ENCODE results near the gene SGCD.

Gene SGCD

DNA sequence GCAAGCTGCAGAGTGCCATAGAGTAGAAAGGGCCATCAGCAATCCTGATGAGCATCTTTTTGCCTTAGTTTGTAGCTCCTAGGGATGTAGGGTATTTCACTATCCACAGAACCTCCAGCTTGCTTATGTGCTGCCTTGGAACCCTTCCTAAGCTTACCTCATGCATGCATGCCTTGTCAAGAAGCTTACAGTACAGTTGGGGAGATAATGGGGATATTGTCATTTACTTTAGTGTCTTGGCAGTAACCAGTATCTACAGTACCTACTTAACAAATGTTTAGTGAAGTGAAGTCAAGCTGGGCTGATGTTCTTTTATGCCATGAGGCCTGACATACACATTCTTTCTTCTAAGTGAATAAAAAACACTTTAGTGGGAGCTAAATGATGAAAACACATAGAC, 358.5 kb downstream of the SGCD start:
- Histone ChIP-seq H3K4me3 (ENCODE audit: low read depth, low read length) (no peak overlapping the region), H3K4me1 (ENCODE audit: control insufficient read depth, insufficient read depth, low read length) (no peaks in the 10 kb centered on the region), H3K9me3 (ENCODE audit: control insufficient read depth, insufficient read depth, low read depth, low read length) (no peaks in the 10 kb centered on the region), H3K27ac (ENCODE audit: extremely low read depth, low read depth, low read length) (no peak overlapping the region), H3K36me3 (ENCODE audit: control insufficient read depth in 2 of 2, insufficient read depth in 1 of 2, low read length in 2 of 2) (no peaks in the 10 kb centered on the region)
- CTCF ChIA-PET = no interaction called here
- TF ChIP-seq SP7 (tag by site-specific recombination; IDR thresholded peaks at IDR 0.05) (no peak), ZNF548 (tag by site-specific recombination; IDR thresholded peaks at IDR 0.05) (no peak), ZNF366 (tag by site-specific recombination; conservative IDR thresholded peaks at IDR 0.05) (no peak), INSM2 (tag by site-specific recombination; IDR thresholded peaks at IDR 0.05) (no peak), HOXD13 (CRISPR knock-in tag; IDR thresholded peaks at IDR 0.05; ENCODE audit: borderline replicate concordance) (no peak), ZNF2 (tag by site-specific recombination; IDR thresholded peaks at IDR 0.05) (no peak)
- TF ChIP-seq, protein P1, sequence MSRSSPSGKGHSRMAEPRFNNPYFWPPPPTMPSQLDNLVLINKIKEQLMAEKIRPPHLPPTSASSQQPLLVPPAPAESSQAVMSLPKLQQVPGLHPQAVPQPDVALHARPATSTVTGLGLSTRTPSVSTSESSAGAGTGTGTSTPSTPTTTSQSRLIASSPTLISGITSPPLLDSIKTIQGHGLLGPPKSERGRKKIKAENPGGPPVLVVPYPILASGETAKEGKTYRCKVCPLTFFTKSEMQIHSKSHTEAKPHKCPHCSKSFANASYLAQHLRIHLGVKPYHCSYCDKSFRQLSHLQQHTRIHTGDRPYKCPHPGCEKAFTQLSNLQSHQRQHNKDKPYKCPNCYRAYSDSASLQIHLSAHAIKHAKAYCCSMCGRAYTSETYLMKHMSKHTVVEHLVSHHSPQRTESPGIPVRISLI (tag by site-specific recombination; IDR thresholded peaks at IDR 0.05) = no peak
- TF ChIP-seq, protein P2, sequence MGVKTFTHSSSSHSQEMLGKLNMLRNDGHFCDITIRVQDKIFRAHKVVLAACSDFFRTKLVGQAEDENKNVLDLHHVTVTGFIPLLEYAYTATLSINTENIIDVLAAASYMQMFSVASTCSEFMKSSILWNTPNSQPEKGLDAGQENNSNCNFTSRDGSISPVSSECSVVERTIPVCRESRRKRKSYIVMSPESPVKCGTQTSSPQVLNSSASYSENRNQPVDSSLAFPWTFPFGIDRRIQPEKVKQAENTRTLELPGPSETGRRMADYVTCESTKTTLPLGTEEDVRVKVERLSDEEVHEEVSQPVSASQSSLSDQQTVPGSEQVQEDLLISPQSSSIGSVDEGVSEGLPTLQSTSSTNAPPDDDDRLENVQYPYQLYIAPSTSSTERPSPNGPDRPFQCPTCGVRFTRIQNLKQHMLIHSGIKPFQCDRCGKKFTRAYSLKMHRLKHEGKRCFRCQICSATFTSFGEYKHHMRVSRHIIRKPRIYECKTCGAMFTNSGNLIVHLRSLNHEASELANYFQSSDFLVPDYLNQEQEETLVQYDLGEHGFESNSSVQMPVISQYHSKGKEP (tag by site-specific recombination; IDR thresholded peaks at IDR 0.05) = no peak
- POLR2A ChIA-PET = no interaction called here

DNA sequence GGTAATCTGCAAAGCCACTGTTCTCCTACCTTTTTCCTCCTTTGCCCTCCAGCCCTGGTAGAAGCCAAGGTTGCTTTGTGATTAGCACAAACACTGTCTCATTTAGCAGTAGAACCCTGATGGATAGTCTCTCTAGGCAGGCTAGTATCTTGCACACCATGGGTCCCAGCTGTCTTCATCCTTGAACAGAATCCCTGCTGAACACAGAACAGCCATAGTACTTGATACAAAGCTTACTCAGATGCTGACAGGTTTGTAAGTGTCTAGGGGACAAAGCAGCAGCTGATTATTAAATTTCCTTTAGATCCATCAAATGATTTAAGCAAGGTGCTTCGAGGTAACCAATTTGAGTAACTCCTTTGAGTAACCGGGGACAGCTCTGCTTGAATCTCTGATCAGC, 359.4 kb downstream of the SGCD start:
- Histone ChIP-seq H3K4me1 (ENCODE audit: control insufficient read depth, insufficient read depth, low read length) (no peaks in the 10 kb centered on the region), H3K4me3 (ENCODE audit: low read depth, low read length) (no peak overlapping the region), H3K36me3 (ENCODE audit: control insufficient read depth in 2 of 2, insufficient read depth in 1 of 2, low read length in 2 of 2) (no peaks in the 10 kb centered on the region), H3K27ac (ENCODE audit: extremely low read depth, low read depth, low read length) (no peak overlapping the region), H3K9me3 (ENCODE audit: control insufficient read depth, insufficient read depth, low read depth, low read length) (no peaks in the 10 kb centered on the region)
- POLR2A ChIA-PET = no interaction called here
- CTCF ChIA-PET = no interaction called here
- TF ChIP-seq ZNF292 (tag by site-specific recombination; IDR thresholded peaks at IDR 0.05; ENCODE audit: borderline replicate concordance, low read depth) (no peak), ZNF707 (tag by site-specific recombination; IDR thresholded peaks at IDR 0.05) (no peak), ZSCAN16 (tag by site-specific recombination; IDR thresholded peaks at IDR 0.05) (no peak), OSR2 (tag by site-specific recombination; IDR thresholded peaks at IDR 0.05) (no peak), ZBTB20 (tag by site-specific recombination; IDR thresholded peaks at IDR 0.05) (no peak), YY2 (tag by site-specific recombination; IDR thresholded peaks at IDR 0.05) (no peak), ZFP37 (tag by site-specific recombination; IDR thresholded peaks at IDR 0.05) (no peak), SP3 (tag by site-specific recombination; IDR thresholded peaks at IDR 0.05) (no peak), HOXD13 (CRISPR knock-in tag; IDR thresholded peaks at IDR 0.05; ENCODE audit: borderline replicate concordance) (no peak), ZNF280D (tag by site-specific recombination; IDR thresholded peaks at IDR 0.05) (no peak), FEZF1 (tag by site-specific recombination; IDR thresholded peaks at IDR 0.05) (no peak), PBX3 (CRISPR knock-in tag; IDR thresholded peaks at IDR 0.05) (no peak), ZNF629 (tag by site-specific recombination; IDR thresholded peaks at IDR 0.05) (no peak), SCRT2 (tag by site-specific recombination; IDR thresholded peaks at IDR 0.05) (no peak), ZNF571 (tag by site-specific recombination; IDR thresholded peaks at IDR 0.05) (no peak)
- TF ChIP-seq, protein P3, sequence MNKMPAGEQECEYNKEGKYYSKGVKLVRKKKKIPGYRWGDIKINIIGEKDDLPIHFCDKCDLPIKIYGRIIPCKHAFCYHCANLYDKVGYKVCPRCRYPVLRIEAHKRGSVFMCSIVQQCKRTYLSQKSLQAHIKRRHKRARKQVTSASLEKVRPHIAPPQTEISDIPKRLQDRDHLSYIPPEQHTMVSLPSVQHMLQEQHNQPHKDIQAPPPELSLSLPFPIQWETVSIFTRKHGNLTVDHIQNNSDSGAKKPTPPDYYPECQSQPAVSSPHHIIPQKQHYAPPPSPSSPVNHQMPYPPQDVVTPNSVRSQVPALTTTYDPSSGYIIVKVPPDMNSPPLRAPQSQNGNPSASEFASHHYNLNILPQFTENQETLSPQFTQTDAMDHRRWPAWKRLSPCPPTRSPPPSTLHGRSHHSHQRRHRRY (tag by site-specific recombination; IDR thresholded peaks at IDR 0.05) = no peak

Data from HEK293 (cell line).